Spleen (tissue), 11 donors: ENCODE results near the gene SIPA1. TPM values are rescaled to one million over a fixed set of nuclear protein-coding genes. Genes with fewer than 3 reads are reported as not detected.
A peak's percentile ranks its signal among the peaks of the same experiment; 100 is the strongest.

ENCODE experiments used
- DNase-seq: peaks from one replicate; pipeline ENCODE4 v3.0.0-alpha.2; 2020
- H3K27ac ChIP-seq, 8 donors: fragments of 200-600 bp; sonication (generic) in 7 of 8; 1 replicate in 4 of 8; 2 replicates in 4 of 8; pipeline versions ENCODE4 v1.5.0 to v1.8.0; 2016 to 2021; ENCODE audit warnings: inconsistent platforms in 4 of 8, mild to moderate bottlenecking in 4 of 8, moderate library complexity in 1 of 8
- H3K27me3 ChIP-seq, 7 donors: fragments of 200-600 bp; sonication (generic) in 6 of 7; replicated peaks in 1 of 7; 1 replicate in 4 of 7; 2 replicates in 3 of 7; pipeline versions ENCODE4 v1.5.0 to v1.8.0; 2016 to 2021; ENCODE audit warnings: inconsistent platforms in 3 of 7, mild to moderate bottlenecking in 1 of 7
- H3K36me3 ChIP-seq, 6 donors: fragments of 200-600 bp; sonication (generic) in 5 of 6; 1 replicate in 4 of 6; 2 replicates in 2 of 6; pipeline versions ENCODE4 v1.5.0 to v1.8.0; 2016 to 2021; ENCODE audit warnings: inconsistent platforms in 2 of 6
- H3K4me1 ChIP-seq, 6 donors: fragments of 200-600 bp; sonication (generic) in 5 of 6; 1 replicate in 3 of 6; 2 replicates in 3 of 6; pipeline versions ENCODE4 v1.5.0 to v1.8.0; 2016 to 2021; ENCODE audit warnings: inconsistent platforms in 3 of 6
- H3K4me3 ChIP-seq, 8 donors: fragments of 200-600 bp; sonication (generic) in 7 of 8; 1 replicate in 4 of 8; 2 replicates in 4 of 8; pipeline versions ENCODE4 v1.5.0 to v1.8.0; 2016 to 2021; ENCODE audit warnings: inconsistent platforms in 4 of 8, mild to moderate bottlenecking in 4 of 8, moderate library complexity in 2 of 8
- H3K9me3 ChIP-seq, 8 donors: fragments of 200-600 bp; sonication (generic) in 7 of 8; 1 replicate in 4 of 8; 2 replicates in 4 of 8; pipeline versions ENCODE4 v1.5.0 to v1.8.0; 2016 to 2021; ENCODE audit warnings: inconsistent platforms in 4 of 8
- POLR2A ChIP-seq, 3 donors: fragments of 450-650 bp; IDR thresholded peaks; one replicate each; pipeline ENCODE4 v1.5.1; 2017; ENCODE audit warnings: antibody characterized with exemption in 3 of 3, mild to moderate bottlenecking in 1 of 3
- POLR2AphosphoS5 ChIP-seq, 3 donors: sonication (generic); formaldehyde crosslinking; IDR thresholded peaks; one replicate each; pipeline ENCODE4 v1.5.1; 2017; ENCODE audit warnings: antibody characterized with exemption in 3 of 3
- WGBS, 5 donors: extraction: QIAGEN DNeasy Blood & Tissue Kit in 3 of 5; methylation state at CpG; one replicate each; pipeline versions ENCODE4 v1.1.5 to v1.1.7; 2013 to 2018; 5-methylcytosine and 5-hydroxymethylcytosine counted together
- intact Hi-C: fragments of 100-400 bp; cut with DNase I; formaldehyde crosslinking; loops from one replicate; pipeline ENCODE4 v1.15.0; 2023; ENCODE audit warnings: low total_unique reads
- polyA plus RNA-seq, 3 donors: library from polyadenylated mRNA; stranded (reverse); fragments of 200-250 nt; gene quantifications; one replicate each; pipeline ENCODE4 v1.2.1, GENCODE V29; 2013
- total RNA-seq, 7 donors: library from RNA; depleted of rRNA in 3 of 7; stranded (reverse); fragments of >200 nt in 3 of 7; fragmentation: NEBNext Ultra II Directional in 4 of 7; extraction: Animal tissue kit (Norgen Biotek cat#: 25700) in 4 of 7; gene quantifications; one replicate each; pipeline versions ENCODE4 v1.1.0 to v1.2.1, GENCODE V29; 2016 to 2021
- TF ChIP-seq, protein P1 (sequence below), 11 experiments: fragments of 200-600 bp in 7 of 11; fragments of 450-650 bp in 4 of 11; sonication (generic) in 4 of 11; IDR thresholded peaks in 8 of 11; conservative IDR thresholded peaks in 3 of 11; 1 replicate in 7 of 11; 2 replicates in 4 of 11; pipeline versions ENCODE4 v1.4.0 to v1.8.0; 2016 to 2021; ENCODE audit warnings: antibody characterized with exemption in 11 of 11, inconsistent platforms in 4 of 11, mild to moderate bottlenecking in 1 of 11
- donor health status: healthy with polysubstance abuse.
- donor health status: DM: no; HTN: no; CAD: no; lungs with moderate emphysema.
- donor health status: DM: no; HTN: no; CAD: no.
- donor health status: Bipolar disorder and iron deficiency.
- donor health status: healthy.
- donor health status: DM: no; HTN: no; CAD: no.
- donor health status: DM: yes; HTN: yes; CAD: no.

SIPA1 gene
- total and polyA plus RNA-seq, 10 donors = 167 to 423 (median 272) TPM

DNA sequence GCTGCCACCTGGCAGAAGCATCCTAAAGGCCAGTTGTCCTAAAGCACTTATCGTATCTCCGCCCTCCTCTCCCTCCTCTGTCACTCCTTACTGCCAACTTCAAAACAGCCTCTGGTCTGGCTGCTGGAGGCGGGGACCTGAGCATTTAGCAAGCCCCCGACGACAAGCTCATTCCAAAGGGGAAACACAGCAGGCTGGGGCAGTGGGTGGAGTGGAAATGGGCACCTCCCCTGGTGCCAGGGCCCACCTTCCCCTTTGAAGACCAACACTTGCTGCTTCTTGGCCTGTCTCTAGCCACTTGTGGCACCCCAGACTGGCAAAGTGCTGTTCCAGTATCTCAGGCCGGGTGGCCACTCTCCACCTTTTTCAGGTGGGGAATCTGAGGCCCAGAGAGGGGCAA is 27.5 kb upstream of the SIPA1 start:
- H3K27ac ChIP-seq = peak overlapping the region; percentile 68 to 99 (median 97)
- TF ChIP-seq, protein P1, sequence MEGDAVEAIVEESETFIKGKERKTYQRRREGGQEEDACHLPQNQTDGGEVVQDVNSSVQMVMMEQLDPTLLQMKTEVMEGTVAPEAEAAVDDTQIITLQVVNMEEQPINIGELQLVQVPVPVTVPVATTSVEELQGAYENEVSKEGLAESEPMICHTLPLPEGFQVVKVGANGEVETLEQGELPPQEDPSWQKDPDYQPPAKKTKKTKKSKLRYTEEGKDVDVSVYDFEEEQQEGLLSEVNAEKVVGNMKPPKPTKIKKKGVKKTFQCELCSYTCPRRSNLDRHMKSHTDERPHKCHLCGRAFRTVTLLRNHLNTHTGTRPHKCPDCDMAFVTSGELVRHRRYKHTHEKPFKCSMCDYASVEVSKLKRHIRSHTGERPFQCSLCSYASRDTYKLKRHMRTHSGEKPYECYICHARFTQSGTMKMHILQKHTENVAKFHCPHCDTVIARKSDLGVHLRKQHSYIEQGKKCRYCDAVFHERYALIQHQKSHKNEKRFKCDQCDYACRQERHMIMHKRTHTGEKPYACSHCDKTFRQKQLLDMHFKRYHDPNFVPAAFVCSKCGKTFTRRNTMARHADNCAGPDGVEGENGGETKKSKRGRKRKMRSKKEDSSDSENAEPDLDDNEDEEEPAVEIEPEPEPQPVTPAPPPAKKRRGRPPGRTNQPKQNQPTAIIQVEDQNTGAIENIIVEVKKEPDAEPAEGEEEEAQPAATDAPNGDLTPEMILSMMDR (IDR thresholded peaks at IDR 0.05 in 8 of 11, conservative IDR thresholded peaks at IDR 0.05 in 3 of 11) = no peak
- TF ChIP-seq POLR2AphosphoS5 (IDR thresholded peaks at IDR 0.05) = no peak
- no peak for TF ChIP-seq POLR2A (IDR thresholded peaks at IDR 0.05)
- H3K4me3 ChIP-seq = peak overlapping the region; percentile 21 to 97 (median 95)
- H3K27me3 ChIP-seq = no peaks in the 10 kb centered on the region
- no peaks in the 10 kb centered on the region for H3K9me3 ChIP-seq
- DNase-seq = no peak
- peaks cover 0 to 75% (median 53%) of the 10 kb centered on the region in 6 donors for H3K36me3 ChIP-seq
- H3K4me1 ChIP-seq = peaks cover 54 to 81% (median 70%) of the 10 kb centered on the region in 6 donors
- intact Hi-C loops = no loop called here
- 48 to 67% (median 62%) methylated on average over 5 to 6 of the region's 6 CpGs for WGBS, 5 donors

DNA sequence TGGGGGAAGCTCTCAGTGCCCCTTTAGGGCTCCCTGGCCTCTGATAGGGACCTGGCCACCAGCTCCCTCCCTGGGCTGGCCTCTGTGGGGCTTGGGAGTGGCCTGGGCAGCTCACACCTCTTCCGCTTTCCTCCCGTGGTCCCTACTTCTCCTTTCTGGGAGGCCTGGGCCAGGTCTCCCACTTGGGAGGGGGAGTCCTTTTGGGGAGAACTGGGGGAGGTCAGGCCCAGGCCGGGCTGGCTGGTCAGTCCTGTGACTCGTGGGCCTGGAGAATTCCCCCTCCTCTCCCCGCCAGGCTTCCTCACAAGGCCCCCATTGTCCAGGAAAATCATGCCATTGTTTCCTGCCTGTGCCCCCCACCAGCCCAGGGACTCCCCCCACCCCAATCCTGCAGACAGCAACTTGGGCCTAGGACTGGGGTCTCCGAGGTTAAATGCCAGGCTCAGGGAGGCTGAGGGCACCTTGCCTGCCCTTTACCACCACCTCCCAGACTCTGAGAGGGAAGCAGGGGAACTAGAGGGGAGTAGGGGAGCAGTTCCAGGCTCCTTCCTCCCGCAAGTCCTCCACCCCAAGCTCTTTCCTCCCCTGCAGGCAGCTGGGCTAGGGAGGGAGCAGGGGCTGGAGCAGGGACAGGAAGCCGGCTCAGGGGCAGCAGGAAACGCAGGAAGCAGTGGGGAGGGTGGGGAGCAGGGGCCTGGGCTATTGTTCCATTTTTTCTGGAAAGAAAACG is 26.7 kb upstream of the SIPA1 start:
- DNase-seq = peak; percentile 92
- peak; percentile 32 to 71 (median 70) for TF ChIP-seq POLR2AphosphoS5 (IDR thresholded peaks at IDR 0.05)
- TF ChIP-seq, protein P1 (IDR thresholded peaks at IDR 0.05 in 8 of 11, conservative IDR thresholded peaks at IDR 0.05 in 3 of 11) = no peak
- no peaks in the 10 kb centered on the region for H3K27me3 ChIP-seq
- 15 to 28% (median 25%) methylated on average over 9 to 10 of the region's 10 CpGs for WGBS, 5 donors
- H3K4me3 ChIP-seq = peak overlapping the region; percentile 84 to 97 (median 95)
- H3K9me3 ChIP-seq = no peaks in the 10 kb centered on the region
- peak overlapping the region; percentile 68 to 99 (median 97) for H3K27ac ChIP-seq
- intact Hi-C loops = no loop called here
- H3K4me1 ChIP-seq = peaks cover 54 to 80% (median 68%) of the 10 kb centered on the region in 6 donors
- H3K36me3 ChIP-seq = peaks cover 0 to 68% (median 45%) of the 10 kb centered on the region in 6 donors

DNA sequence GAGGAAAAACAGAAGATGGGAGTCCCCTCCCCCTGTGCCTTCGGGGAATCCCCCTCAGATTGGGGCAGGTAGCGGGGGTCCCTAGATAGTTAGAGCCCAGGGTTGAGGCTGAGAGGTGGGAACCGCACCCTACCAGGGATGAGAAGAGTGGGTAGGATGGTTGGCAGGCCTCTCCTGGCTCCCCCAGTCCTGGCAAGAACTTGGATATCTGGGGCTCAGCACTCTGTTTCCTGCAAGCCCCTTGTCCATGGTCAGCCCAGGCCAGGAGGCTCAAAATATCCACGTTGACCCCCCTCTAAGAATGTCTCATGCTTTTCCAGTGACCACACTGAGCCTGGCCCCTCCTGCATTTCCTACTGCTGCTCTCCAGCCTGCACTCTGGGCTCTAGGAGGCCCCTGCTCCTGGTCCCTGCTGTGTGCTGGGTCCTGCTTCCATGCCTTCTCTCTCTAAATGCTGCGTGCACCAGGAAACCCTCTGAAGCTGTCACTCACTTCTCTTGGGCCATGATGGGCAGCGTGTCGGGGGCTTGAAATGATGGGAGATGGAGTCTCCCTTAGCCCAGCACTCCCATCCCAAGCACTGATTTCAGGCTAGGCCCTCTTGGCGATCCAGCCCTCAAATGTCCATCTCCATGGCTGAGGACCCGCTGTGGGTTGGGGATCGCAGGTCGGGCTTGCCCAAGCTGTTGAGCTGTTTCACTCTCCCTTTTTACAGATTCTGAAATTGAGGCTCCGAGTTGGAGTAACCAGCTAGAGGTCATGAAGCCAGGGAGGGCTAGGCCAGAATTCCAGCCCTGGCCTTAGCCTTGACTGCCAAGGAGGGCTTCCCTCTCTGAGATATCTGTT is 25.9 kb upstream of the SIPA1 start:
- peaks cover 56 to 80% (median 69%) of the 10 kb centered on the region in 6 donors for H3K4me1 ChIP-seq
- peaks cover 0 to 62% (median 38%) of the 10 kb centered on the region in 6 donors for H3K36me3 ChIP-seq
- H3K27me3 ChIP-seq = no peaks in the 10 kb centered on the region
- intact Hi-C loops = no loop called here
- no peak for TF ChIP-seq POLR2AphosphoS5 (IDR thresholded peaks at IDR 0.05)
- TF ChIP-seq POLR2A (IDR thresholded peaks at IDR 0.05) = no peak
- TF ChIP-seq, protein P1 (IDR thresholded peaks at IDR 0.05 in 8 of 11, conservative IDR thresholded peaks at IDR 0.05 in 3 of 11) = no peak
- peak overlapping the region; percentile 84 to 97 (median 95) for H3K4me3 ChIP-seq
- WGBS, 5 donors = 33 to 46% (median 38%) methylated on average over 12 of the region's 12 CpGs
- H3K27ac ChIP-seq = peak overlapping the region; percentile 68 to 99 (median 97)
- no peaks in the 10 kb centered on the region for H3K9me3 ChIP-seq
- no peak for DNase-seq
